Measurements from ENCODE around the gene GRIPAP1. TPM values are rescaled to one million over a fixed set of nuclear protein-coding genes. Genes with fewer than 3 reads are reported as not detected.

Gene GRIPAP1
- total and polyA plus RNA-seq, 2 of the 13 experiments (the other 11 are each of a cell fraction or from before 2014, with no cell fraction given) = 16.1 to 22.6 TPM

GRCh38 chrX:48937054-48937907 lies 64.8 kb downstream of the GRIPAP1 start (continued):
- TF ChIP-seq, protein P1, sequence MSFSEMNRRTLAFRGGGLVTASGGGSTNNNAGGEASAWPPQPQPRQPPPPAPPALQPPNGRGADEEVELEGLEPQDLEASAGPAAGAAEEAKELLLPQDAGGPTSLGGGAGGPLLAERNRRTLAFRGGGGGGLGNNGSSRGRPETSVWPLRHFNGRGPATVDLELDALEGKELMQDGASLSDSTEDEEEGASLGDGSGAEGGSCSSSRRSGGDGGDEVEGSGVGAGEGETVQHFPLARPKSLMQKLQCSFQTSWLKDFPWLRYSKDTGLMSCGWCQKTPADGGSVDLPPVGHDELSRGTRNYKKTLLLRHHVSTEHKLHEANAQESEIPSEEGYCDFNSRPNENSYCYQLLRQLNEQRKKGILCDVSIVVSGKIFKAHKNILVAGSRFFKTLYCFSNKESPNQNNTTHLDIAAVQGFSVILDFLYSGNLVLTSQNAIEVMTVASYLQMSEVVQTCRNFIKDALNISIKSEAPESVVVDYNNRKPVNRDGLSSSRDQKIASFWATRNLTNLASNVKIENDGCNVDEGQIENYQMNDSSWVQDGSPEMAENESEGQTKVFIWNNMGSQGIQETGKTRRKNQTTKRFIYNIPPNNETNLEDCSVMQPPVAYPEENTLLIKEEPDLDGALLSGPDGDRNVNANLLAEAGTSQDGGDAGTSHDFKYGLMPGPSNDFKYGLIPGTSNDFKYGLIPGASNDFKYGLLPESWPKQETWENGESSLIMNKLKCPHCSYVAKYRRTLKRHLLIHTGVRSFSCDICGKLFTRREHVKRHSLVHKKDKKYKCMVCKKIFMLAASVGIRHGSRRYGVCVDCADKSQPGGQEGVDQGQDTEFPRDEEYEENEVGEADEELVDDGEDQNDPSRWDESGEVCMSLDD (CRISPR knock-in tag; IDR thresholded peaks at IDR 0.05; ENCODE audit: borderline replicate concordance) = no peak

GRCh38 chrX:48936429-48937053 lies 65.5 kb downstream of the GRIPAP1 start:
- H2AFZ ChIP-seq (ENCODE audit: low read length) = no peak overlapping the region
- FAIRE-seq (no peak), ATAC-seq (no peak), DNase-seq (ENCODE audit: low spot score) (no peak)
- no peaks in the 10 kb centered on the region for H4K20me1 ChIP-seq (ENCODE audit: insufficient read depth, low read length)
- peaks cover 18% of the 10 kb centered on the region for H3K79me2 ChIP-seq (ENCODE audit: insufficient read depth, low read length)
- intact Hi-C loops (cut with micrococcal nuclease; ENCODE audit: unreplicated experiment) (no loop called here), in situ Hi-C loops (cut with HindIII; ENCODE audit: extremely low pct_ligation_motif_present, low pct_unique_long_range_greater_than_20kb) (no loop called here)
- no peaks in the 10 kb centered on the region for H3K9me3 ChIP-seq (ENCODE audit: low read length)
- H3K9ac ChIP-seq (ENCODE audit: insufficient read depth, low read depth, low read length) = no peak overlapping the region
- H3K27ac ChIP-seq (ENCODE audit: extremely low read length, insufficient read depth, low read length) = no peak overlapping the region
- BruUV-seq (replicated peaks) = no TSS peak
- peaks cover 8 to 28% of the 10 kb centered on the region in 2 experiments; a peak in 4 of 5 replicates for H3K36me3 ChIP-seq (replicated peaks in 1 of 2; ENCODE audit: control insufficient read depth in 1 of 2, insufficient read depth in 2 of 2, low read length in 2 of 2)
- POLR2A ChIA-PET = no interaction called here
- no peaks in the 10 kb centered on the region for H3K27me3 ChIP-seq (ENCODE audit: control insufficient read depth in 1 of 2, insufficient read depth in 2 of 2, low read length in 2 of 2)
- H3K4me1 ChIP-seq (ENCODE audit: insufficient read depth, low read length) = peaks cover 13% of the 10 kb centered on the region
- H3K4me2 ChIP-seq (ENCODE audit: low read depth, low read length) = no peak overlapping the region
- H3K4me3 ChIP-seq (replicated peaks in 1 of 3; ENCODE audit: insufficient read depth in 1 of 3, low read depth in 2 of 3, low read length in 3 of 3) = no peak overlapping the region
- 97% methylated on average over 7 of the region's 8 CpGs for WGBS (ENCODE audit: low lambda C conversion rate)
- CTCF ChIA-PET (ENCODE audit: low intra/inter-chr PET ratio, low total read pairs) = no interaction called here
- no peak for TF ChIP-seq CENPX (CRISPR knock-in tag; IDR thresholded peaks at IDR 0.05)
- TF ChIP-seq, protein P2, sequence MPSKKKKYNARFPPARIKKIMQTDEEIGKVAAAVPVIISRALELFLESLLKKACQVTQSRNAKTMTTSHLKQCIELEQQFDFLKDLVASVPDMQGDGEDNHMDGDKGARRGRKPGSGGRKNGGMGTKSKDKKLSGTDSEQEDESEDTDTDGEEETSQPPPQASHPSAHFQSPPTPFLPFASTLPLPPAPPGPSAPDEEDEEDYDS (CRISPR knock-in tag; IDR thresholded peaks at IDR 0.05) = no peak
- no peak for TF ChIP-seq ZIK1 (CRISPR knock-in tag; IDR thresholded peaks at IDR 0.05; ENCODE audit: borderline replicate concordance, low read depth)
- no peak for TF ChIP-seq ZNF414 (CRISPR knock-in tag; IDR thresholded peaks at IDR 0.05)
- TF ChIP-seq LRRFIP1 (CRISPR knock-in tag; conservative IDR thresholded peaks at IDR 0.05) = no peak
- TF ChIP-seq ZNF616 (CRISPR knock-in tag; IDR thresholded peaks at IDR 0.05; ENCODE audit: low read depth) = no peak
- no peak for TF ChIP-seq POLR2AphosphoS2 (IDR thresholded peaks at IDR 0.05; ENCODE audit: low read depth, low read length)
- no peak for TF ChIP-seq PCBP2 (optimal IDR thresholded peaks at IDR 0.05; ENCODE audit: low read depth, low read length, poor library complexity, severe bottlenecking)
- TF ChIP-seq SATB2 (CRISPR knock-in tag; IDR thresholded peaks at IDR 0.05) = no peak
- TF ChIP-seq ZSCAN29 (CRISPR knock-in tag; conservative IDR thresholded peaks at IDR 0.05) = no peak
- no peak for TF ChIP-seq KAT7 (CRISPR knock-in tag; IDR thresholded peaks at IDR 0.05; ENCODE audit: borderline replicate concordance)
- TF ChIP-seq JUN (CRISPR knock-in tag; IDR thresholded peaks at IDR 0.05) = no peak
- no peak for TF ChIP-seq NR1H2 (CRISPR knock-in tag; IDR thresholded peaks at IDR 0.05; ENCODE audit: borderline replicate concordance, low read depth)
- TF ChIP-seq ZNF792 (CRISPR knock-in tag; IDR thresholded peaks at IDR 0.05) = no peak
- no peak for TF ChIP-seq ZBTB21 (CRISPR knock-in tag; IDR thresholded peaks at IDR 0.05)
